Measurements from ENCODE around the gene LKAAEAR1.

Gene LKAAEAR1

DNA sequence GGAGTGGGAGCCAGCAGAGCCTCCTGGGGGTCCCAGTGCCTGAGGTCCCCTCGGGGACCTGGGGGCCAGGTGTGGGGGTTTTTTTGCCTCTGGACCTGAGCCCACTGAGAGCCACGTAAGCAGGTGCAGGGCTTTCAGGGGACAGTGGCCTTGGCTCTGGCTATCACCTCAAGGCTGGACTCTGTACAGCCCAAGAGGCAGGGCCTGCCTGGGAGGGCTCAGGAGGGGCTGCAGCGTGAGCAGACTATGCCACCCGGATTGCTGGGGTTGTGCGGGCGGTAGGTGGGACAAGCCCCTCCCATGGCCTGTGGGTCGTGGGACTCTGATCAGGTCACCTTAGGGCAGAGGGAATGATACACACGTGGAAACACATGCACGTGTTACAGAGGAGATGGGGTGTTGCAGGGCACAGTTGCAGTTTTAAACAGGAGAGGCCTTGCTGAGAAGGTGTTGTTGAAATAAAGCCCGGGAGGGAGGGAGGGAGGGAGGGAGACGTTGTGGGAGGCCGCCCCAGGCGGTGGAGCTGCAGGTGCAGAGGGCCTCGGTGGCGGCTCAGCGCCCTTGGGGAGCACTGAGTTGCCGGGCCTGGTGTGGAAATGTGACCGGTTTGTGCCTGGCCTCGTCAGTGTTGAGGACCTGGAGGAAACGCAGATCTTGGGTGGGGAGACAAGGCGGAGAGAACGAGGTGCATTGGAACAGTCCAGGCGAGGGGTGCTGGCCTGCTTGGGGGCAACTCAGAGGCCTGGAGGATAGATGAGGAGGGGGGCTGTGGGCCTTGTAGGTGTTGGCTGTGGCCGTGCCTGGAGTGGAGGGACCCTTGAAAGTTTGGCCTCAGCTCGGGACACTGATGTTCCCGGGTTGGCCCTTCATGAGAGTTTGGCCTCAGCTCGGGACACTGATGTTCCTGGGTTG lies 18.9 kb downstream of the LKAAEAR1 start:
- DNase-seq (ENCODE audit: low read depth in 2 of 2), result no peak
- TF ChIP-seq, protein P1, sequence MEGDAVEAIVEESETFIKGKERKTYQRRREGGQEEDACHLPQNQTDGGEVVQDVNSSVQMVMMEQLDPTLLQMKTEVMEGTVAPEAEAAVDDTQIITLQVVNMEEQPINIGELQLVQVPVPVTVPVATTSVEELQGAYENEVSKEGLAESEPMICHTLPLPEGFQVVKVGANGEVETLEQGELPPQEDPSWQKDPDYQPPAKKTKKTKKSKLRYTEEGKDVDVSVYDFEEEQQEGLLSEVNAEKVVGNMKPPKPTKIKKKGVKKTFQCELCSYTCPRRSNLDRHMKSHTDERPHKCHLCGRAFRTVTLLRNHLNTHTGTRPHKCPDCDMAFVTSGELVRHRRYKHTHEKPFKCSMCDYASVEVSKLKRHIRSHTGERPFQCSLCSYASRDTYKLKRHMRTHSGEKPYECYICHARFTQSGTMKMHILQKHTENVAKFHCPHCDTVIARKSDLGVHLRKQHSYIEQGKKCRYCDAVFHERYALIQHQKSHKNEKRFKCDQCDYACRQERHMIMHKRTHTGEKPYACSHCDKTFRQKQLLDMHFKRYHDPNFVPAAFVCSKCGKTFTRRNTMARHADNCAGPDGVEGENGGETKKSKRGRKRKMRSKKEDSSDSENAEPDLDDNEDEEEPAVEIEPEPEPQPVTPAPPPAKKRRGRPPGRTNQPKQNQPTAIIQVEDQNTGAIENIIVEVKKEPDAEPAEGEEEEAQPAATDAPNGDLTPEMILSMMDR (IDR thresholded peaks at IDR 0.05; ENCODE audit: low read depth, low read length), result no peak
- no peak overlapping the region for H3K4me3 ChIP-seq (replicated peaks in 1 of 2; ENCODE audit: low read depth in 2 of 2, low read length in 2 of 2)

DNA sequence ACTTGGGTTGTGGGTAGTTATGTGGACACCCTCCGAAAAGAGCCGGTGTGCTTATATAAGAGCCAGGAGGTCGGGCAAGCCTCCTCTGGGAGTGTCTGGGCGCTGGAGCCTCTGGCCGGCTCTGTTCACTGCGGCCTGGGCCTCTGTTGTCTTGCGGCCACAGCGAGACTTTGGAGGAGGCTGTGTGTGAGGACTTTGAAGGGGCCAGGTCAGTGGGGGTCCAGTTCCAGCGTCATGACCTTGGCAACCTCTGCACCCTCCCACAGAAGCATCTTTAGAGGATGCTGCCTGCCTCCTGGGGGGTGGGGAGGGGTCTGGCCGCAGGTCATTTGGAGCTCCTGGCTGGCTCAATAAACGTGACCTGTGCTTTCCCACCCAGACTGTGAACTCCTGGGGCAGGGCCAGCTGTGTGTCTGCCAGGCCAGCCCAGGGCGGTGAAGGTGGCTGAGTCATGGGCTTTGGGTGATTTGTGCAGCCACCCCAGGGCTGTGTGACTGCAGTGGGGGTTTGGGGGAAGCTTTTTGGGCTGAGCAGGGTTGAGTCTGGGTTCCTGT lies 20.0 kb downstream of the LKAAEAR1 start:
- DNase-seq (ENCODE audit: low read depth in 2 of 2), result peak in 1 of 2 donors; percentile 64
- peak overlapping the region; percentile 84 to 96 for H3K4me3 ChIP-seq (replicated peaks in 1 of 2; ENCODE audit: low read depth in 2 of 2, low read length in 2 of 2)
- TF ChIP-seq, protein P1 (IDR thresholded peaks at IDR 0.05; ENCODE audit: low read depth, low read length), result no peak

DNA sequence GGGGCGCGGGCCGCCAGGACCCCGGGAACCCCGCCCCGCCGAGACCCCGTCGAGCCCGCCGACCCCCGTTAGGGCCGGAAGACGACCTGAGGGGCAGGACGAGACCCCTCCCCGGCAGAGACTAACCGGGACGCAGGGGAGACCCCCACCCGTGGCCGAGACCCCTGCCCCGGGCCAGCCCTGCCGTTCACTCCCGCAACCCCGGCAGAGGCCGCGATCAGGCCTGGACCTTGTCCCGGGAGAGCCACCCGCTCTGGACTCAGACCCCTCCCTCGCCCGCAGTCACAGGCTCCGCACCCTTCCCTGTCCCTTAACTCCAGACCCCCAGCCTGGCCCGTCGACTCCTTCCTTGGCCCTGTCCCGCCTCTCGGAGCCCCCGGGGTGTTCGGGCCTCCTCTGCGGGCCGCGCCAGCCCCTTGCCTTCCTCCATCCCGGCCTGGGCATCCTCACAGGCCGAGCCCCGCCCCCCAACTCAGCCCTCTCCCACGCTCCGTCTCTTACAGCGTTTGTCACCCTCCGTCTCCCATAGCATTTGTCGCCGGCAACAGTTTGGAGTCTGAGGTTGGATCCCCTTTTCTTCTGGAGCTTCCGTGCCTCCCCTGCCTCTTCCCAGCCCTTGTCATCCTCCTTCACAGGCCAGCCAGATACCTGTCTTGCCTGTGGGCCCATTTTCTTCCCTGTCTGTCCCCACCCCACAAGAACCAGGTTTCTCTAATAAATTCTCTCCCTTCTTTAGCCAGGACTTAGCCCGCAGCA lies 20.6 kb downstream of the LKAAEAR1 start:
- peak overlapping the region; percentile 84 to 96 for H3K4me3 ChIP-seq (replicated peaks in 1 of 2; ENCODE audit: low read depth in 2 of 2, low read length in 2 of 2)
- TF ChIP-seq, protein P1 (IDR thresholded peaks at IDR 0.05; ENCODE audit: low read depth, low read length), result no peak
- no peak for DNase-seq (ENCODE audit: low read depth in 2 of 2)

DNA sequence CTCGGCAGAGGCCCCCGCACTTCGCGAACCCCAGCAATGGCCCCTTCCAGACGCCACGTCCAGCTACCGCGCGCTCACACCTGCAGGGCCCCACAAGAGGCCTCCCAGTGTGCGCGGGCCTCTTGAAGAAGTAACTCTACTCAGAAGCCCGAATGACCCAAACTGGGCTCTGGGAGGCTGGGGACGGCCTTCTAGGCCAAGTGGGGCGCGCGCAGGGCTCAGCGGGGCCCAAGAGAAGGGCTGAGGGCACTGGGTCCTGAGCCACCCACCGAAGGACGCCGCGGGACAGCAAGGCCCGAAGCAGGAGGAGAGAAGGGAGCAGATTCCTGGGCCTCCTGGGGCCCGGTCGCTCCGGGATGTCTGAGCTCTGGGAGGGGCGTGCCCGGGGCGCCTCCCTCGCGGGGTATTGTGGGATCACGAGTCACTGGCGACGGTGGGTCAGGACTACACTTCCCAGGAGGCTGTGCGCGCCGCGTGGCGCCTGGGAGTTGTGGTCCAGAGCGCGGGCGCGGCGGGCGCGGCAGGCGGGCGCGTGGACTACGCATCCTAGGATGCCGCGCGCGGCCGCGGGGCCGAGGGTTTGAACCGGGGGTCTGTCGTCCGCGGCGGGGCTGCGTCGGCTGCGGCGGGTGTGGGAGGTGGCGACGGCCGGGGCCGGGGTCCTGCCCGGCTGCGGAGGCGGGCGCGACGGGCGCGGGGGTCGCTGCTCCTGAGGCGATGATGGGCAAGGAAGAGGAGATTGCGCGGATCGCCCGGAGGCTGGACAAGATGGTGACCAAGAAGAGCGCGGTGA lies 21.4 kb downstream of the LKAAEAR1 start, which contains the start of gene TCEA2:
Gene TCEA2, plus strand, starts transcription at position 603 of the 793 bp plus-strand sequence. Its CDS starts 115 bp downstream, at position 718.
- H3K4me3 ChIP-seq (replicated peaks in 1 of 2; ENCODE audit: low read depth in 2 of 2, low read length in 2 of 2), result peak within 1 kb of the TSS; percentile 84 to 96
- DNase-seq (ENCODE audit: low read depth in 2 of 2), result peak; percentile 96 to 97
- TF ChIP-seq, protein P1 (IDR thresholded peaks at IDR 0.05; ENCODE audit: low read depth, low read length), result no peak

DNA sequence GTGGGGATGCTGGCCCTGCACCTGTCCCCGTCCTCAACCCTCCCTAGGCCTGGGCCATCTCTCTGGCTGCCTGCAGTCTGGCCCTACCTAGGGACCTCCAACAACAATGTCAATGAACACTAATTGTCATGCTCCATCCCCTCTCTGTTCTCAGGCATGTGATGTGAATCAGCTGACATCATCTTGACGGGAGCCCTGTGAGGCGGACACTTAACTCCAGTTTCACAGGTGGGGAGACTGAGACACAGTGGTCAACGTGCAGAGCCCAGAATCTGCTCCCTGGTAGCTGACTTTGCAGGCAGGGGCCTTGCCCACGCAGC lies 22.0 kb downstream of the LKAAEAR1 start:
- no peak for DNase-seq (ENCODE audit: low read depth in 2 of 2)
- TF ChIP-seq, protein P1 (IDR thresholded peaks at IDR 0.05; ENCODE audit: low read depth, low read length), result no peak
- peak overlapping the region; percentile 53 to 60 for H3K4me3 ChIP-seq (replicated peaks in 1 of 2; ENCODE audit: low read depth in 2 of 2, low read length in 2 of 2)

DNA sequence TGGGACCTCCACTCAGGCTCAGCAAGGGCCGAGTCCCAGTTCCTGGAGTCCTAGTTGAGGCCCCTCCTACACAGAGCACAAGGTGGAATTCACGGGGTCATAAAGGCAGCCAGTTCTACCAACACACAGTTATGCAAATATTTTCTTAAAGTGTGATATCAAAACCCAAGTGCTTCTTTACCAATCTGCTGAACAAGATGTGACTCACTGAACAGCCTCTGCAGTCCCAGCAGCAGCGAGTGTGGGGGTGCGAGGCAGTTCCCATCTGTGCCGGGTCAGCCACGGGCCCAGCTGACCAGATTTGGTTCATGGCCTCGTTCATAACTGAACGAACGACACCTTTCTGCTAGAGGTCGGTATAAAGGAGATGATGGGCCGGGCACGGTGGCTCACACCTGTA lies 25.7 kb downstream of the LKAAEAR1 start:
- peak in 1 of 2 donors; percentile 50 for DNase-seq (ENCODE audit: low read depth in 2 of 2)
- TF ChIP-seq, protein P1 (IDR thresholded peaks at IDR 0.05; ENCODE audit: low read depth, low read length), result no peak
- H3K4me3 ChIP-seq (replicated peaks in 1 of 2; ENCODE audit: low read depth in 2 of 2, low read length in 2 of 2), result no peak overlapping the region

All from cardiac fibroblast (primary cell).